Duodenal mucosa (tissue), 2 donors: ENCODE data around the gene ST7.

ENCODE experiments used
- H3K27ac ChIP-seq: one replicate; pipeline ENCODE4 v1.7.0; 2013; ENCODE audit warnings: low read depth, low read length
- H3K27me3 ChIP-seq, 2 donors: one replicate each; pipeline ENCODE4 v1.7.0; 2013; ENCODE audit warnings: low read length in 2 of 2, control low read depth in 1 of 2; ENCODE audit not compliant: insufficient read depth in 2 of 2, control insufficient read depth in 1 of 2
- H3K36me3 ChIP-seq, 2 donors: one replicate each; pipeline ENCODE4 v1.7.0; 2013; ENCODE audit warnings: low read length in 2 of 2, control low read depth in 1 of 2; ENCODE audit not compliant: insufficient read depth in 2 of 2, control insufficient read depth in 1 of 2
- H3K4me1 ChIP-seq, 2 donors: one replicate each; pipeline ENCODE4 v1.7.0; 2013; ENCODE audit warnings: low read length in 2 of 2, control low read depth in 1 of 2; ENCODE audit not compliant: insufficient read depth in 2 of 2, control insufficient read depth in 1 of 2
- H3K4me3 ChIP-seq, 2 donors: one replicate each; pipeline ENCODE4 v1.7.0; 2013; ENCODE audit warnings: low read length in 2 of 2, low read depth in 1 of 2
- H3K9ac ChIP-seq, 2 donors: one replicate each; pipeline ENCODE4 v1.7.0; 2013; ENCODE audit warnings: low read length in 2 of 2, low read depth in 1 of 2
- H3K9me3 ChIP-seq, 2 donors: one replicate each; pipeline ENCODE4 v1.7.0; 2013; ENCODE audit warnings: low read length in 2 of 2, control low read depth in 1 of 2; ENCODE audit not compliant: control insufficient read depth in 1 of 2

Gene ST7

GRCh38 chr7:117138495-117138894 lies 185.2 kb downstream of the ST7 start:
- Histone ChIP-seq H3K4me1 (no peaks in the 10 kb centered on the region), H3K27ac (no peak overlapping the region), H3K36me3 (peaks cover 4 to 13% of the 10 kb centered on the region in 2 donors), H3K9me3 (no peaks in the 10 kb centered on the region), H3K27me3 (no peaks in the 10 kb centered on the region), H3K9ac (no peak overlapping the region), H3K4me3 (no peak overlapping the region)

DNA sequence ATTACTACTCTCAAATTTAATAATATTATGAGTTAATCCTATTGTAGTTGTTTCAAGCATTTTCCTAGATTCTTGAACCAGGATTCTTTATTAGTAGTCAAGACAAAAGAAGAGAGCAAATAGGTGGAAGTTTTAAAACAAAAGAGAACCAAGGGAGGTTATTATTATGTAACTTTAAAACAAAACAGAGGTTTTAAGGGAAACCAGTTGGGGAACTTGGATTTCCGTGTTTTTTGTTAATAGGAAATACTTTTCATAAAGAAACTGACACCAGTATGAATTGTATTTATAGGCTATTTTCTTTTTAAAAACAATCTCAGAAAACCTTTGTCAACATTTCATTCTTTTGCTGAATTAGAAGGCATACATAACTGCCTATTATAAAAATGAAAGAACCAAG lies 185.7 kb downstream of the ST7 start:
- Histone ChIP-seq H3K9ac (no peak overlapping the region), H3K27ac (no peak overlapping the region), H3K27me3 (no peaks in the 10 kb centered on the region), H3K4me3 (no peak overlapping the region), H3K9me3 (no peaks in the 10 kb centered on the region), H3K36me3 (peaks cover 3 to 13% of the 10 kb centered on the region in 2 donors), H3K4me1 (no peaks in the 10 kb centered on the region)

DNA sequence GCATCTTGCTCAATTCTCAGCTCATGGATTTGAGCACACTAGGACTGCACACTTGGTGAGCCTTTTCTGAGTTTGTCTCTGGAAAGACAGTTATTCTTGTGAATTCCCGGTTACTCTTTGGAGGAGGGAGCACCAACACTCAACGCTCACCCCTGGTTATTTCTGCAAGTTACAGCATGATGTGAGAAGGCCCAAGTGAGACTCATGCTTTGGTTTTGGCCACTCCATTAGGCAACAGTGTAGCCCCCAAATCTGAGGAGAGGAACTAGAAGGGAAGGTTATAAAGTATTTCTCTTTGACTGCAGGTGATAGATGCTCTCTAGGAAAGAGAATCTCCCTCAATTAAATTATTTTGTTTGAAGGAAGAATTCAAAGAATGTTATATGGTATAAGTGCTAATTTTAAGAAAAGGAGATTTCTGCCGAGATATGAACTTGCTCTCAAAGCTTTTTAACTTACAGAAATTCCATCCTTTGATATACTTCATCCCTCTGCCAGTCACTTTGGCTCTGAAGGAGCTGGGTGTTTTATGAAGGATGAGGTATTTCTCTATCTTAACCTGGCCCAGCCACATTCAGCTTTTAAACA lies 186.2 kb downstream of the ST7 start:
- H3K4me1 ChIP-seq, result no peaks in the 10 kb centered on the region
- no peaks in the 10 kb centered on the region for H3K27me3 ChIP-seq
- no peak overlapping the region for H3K9ac ChIP-seq
- H3K27ac ChIP-seq, result no peak overlapping the region
- no peaks in the 10 kb centered on the region for H3K9me3 ChIP-seq
- H3K4me3 ChIP-seq, result no peak overlapping the region
- H3K36me3 ChIP-seq, result peaks cover 0 to 13% of the 10 kb centered on the region in 2 donors

- H3K27me3 ChIP-seq, result no peaks in the 10 kb centered on the region
- H3K27ac ChIP-seq, result no peak overlapping the region
- H3K36me3 ChIP-seq, result peaks cover 0 to 8% of the 10 kb centered on the region in 2 donors
- no peaks in the 10 kb centered on the region for H3K4me1 ChIP-seq
- no peaks in the 10 kb centered on the region for H3K9me3 ChIP-seq
- no peak overlapping the region for H3K9ac ChIP-seq
- no peak overlapping the region for H3K4me3 ChIP-seq
Measured at GRCh38 chr7:117140921-117141320, 187.6 kb downstream of the ST7 start.

- Histone ChIP-seq H3K9me3 (no peaks in the 10 kb centered on the region), H3K4me1 (no peaks in the 10 kb centered on the region), H3K27me3 (no peaks in the 10 kb centered on the region), H3K9ac (no peak overlapping the region), H3K27ac (no peak overlapping the region), H3K4me3 (no peak overlapping the region), H3K36me3 (peaks cover 0 to 8% of the 10 kb centered on the region in 2 donors)
Measured at GRCh38 chr7:117143066-117143465, 189.8 kb downstream of the ST7 start.

GRCh38 chr7:117143580-117143979 lies 190.3 kb downstream of the ST7 start:
- H3K9me3 ChIP-seq, result no peaks in the 10 kb centered on the region
- H3K36me3 ChIP-seq, result peaks cover 0 to 8% of the 10 kb centered on the region in 2 donors
- H3K27ac ChIP-seq, result no peak overlapping the region
- peaks cover under 1 to 2% of the 10 kb centered on the region in 2 donors for H3K4me1 ChIP-seq
- H3K27me3 ChIP-seq, result no peaks in the 10 kb centered on the region
- H3K4me3 ChIP-seq, result no peak overlapping the region
- H3K9ac ChIP-seq, result no peak overlapping the region

DNA sequence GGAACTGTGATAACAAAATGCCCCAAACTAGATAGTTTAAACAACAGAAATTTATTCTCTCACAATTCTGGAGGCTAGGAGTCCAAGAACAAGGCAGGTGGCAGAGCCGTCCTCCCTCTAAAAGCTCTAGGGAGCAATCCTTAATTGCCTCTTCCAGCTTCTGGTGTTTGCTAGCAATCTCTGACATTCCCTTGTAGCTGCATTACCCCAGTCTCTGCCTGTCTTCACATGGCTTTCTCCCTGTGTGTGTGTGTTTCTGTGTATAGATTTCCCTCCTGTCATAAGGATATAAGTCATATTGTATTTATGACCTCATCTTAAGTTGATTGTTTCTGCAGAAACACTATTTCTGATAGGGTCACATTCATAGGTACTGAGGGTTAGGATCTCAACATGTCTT lies 192.0 kb downstream of the ST7 start:
- H3K36me3 ChIP-seq, result no peaks in the 10 kb centered on the region
- peaks cover 9 to 16% of the 10 kb centered on the region in 2 donors for H3K4me1 ChIP-seq
- H3K27ac ChIP-seq, result no peak overlapping the region
- no peak overlapping the region for H3K9ac ChIP-seq
- no peaks in the 10 kb centered on the region for H3K9me3 ChIP-seq
- no peak overlapping the region for H3K4me3 ChIP-seq
- H3K27me3 ChIP-seq, result no peaks in the 10 kb centered on the region

- no peaks in the 10 kb centered on the region for H3K27me3 ChIP-seq
- no peaks in the 10 kb centered on the region for H3K36me3 ChIP-seq
- peaks cover 9 to 16% of the 10 kb centered on the region in 2 donors for H3K4me1 ChIP-seq
- no peak overlapping the region for H3K9ac ChIP-seq
- no peak overlapping the region for H3K27ac ChIP-seq
- H3K4me3 ChIP-seq, result no peak overlapping the region
- no peaks in the 10 kb centered on the region for H3K9me3 ChIP-seq
Measured at GRCh38 chr7:117146059-117146458, 192.8 kb downstream of the ST7 start.

DNA sequence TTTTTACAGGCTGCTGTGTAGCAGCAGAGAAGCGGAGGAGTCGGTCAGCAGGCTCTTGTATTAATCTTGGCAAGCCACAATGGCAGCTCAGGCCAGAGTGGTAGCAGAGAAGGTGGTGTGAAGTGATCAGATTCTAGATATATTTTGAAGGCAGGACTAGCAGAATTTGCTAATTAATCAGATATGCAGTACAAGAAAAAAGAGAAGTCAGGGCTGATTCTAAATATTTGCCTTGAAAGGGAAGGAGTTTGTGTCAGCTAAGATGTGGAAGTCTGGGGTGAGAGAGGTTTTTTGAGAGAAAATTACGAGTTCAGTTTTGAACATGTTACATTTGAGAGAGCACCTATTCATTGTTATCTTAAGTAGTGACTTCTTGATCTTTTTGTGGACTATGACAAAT lies 193.2 kb downstream of the ST7 start:
- H3K9ac ChIP-seq, result no peak overlapping the region

DNA sequence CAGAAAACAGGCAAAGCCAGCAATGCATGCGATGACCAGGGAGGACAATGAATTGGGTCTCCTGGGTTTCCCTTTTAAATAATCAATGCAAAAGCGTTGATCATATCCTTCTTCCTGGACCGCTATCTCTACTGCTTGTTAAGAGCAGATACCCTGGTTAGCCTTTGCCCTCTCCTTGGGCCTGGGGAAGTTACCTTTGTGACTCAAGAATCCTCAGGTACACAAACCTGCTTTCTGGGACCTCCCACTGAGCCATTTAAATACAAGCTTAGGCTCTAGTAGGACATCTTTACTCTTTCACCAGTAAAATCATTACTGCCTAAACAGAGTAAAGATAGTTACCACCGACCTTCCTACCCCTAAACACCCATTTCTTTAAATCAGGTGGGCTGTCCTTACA lies 195.7 kb downstream of the ST7 start:
- H3K9me3 ChIP-seq, result no peaks in the 10 kb centered on the region
- H3K4me1 ChIP-seq, result peaks cover 20 to 22% of the 10 kb centered on the region in 2 donors
- H3K27ac ChIP-seq, result no peak overlapping the region
- H3K36me3 ChIP-seq, result no peaks in the 10 kb centered on the region
- peak overlapping the region in 1 of 2 donors; percentile 19 for H3K4me3 ChIP-seq
- H3K27me3 ChIP-seq, result no peaks in the 10 kb centered on the region
- H3K9ac ChIP-seq, result no peak overlapping the region

More for the DNA sequence above, 193.2 kb downstream of the ST7 start:
- H3K9me3 ChIP-seq, result no peaks in the 10 kb centered on the region
- no peaks in the 10 kb centered on the region for H3K36me3 ChIP-seq
- H3K27me3 ChIP-seq, result no peaks in the 10 kb centered on the region
- peaks cover 9 to 16% of the 10 kb centered on the region in 2 donors for H3K4me1 ChIP-seq
- no peak overlapping the region for H3K4me3 ChIP-seq
- H3K27ac ChIP-seq, result no peak overlapping the region

DNA sequence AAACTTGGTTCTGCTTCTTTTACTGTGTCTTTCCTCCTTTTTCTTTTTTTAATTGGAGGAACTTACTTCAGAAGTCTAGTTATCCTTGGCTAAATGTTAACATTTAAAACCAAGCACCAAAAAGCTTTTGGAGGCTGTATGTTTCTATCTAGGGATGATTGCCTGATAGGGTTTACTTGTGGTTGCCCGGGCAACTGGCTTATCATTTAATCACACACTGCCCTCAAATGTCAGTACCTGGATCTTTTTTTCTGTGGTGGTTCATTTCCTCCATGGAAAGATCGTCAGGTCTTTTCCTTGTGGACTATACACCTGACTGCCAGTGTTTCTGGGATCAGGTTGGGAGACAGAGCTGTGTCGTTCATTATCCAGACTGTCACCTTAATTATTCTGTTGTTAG lies 196.4 kb downstream of the ST7 start:
- H3K4me3 ChIP-seq, result no peak overlapping the region
- no peaks in the 10 kb centered on the region for H3K36me3 ChIP-seq
- H3K27ac ChIP-seq, result no peak overlapping the region
- H3K9ac ChIP-seq, result no peak overlapping the region
- H3K27me3 ChIP-seq, result no peaks in the 10 kb centered on the region
- peaks cover 20 to 22% of the 10 kb centered on the region in 2 donors for H3K4me1 ChIP-seq
- no peaks in the 10 kb centered on the region for H3K9me3 ChIP-seq
